GM08714 (cell line): ENCODE results near the gene CLTB.
"Not testable (repeated sequence)": the region's sequence is repeated elsewhere in the genome, so short reads cannot be mapped to it uniquely, and the experiment has no call there.

Experiments
- H3K4me3 ChIP-seq: fragments of 200-500 bp; sonication (Bioruptor generic); 2 replicates; pipeline ENCODE4 v1.5.1; 2014; ENCODE audit warnings: mild to moderate bottlenecking, low read length, inconsistent platforms
- ZNF274 ChIP-seq: IDR thresholded peaks from 2 replicates; pipeline ENCODE4 v1.6.1; 2012; ENCODE audit warnings: mild to moderate bottlenecking, low read depth, low read length

CLTB gene

GRCh38 chr5:176415240-176415951 is 943 bp downstream of the CLTB start:
- H3K4me3 ChIP-seq, result peak overlapping the region; percentile 81
- no peak for TF ChIP-seq ZNF274

GRCh38 chr5:176414704-176415103 is 1.6 kb downstream of the CLTB start:
- no peak overlapping the region for H3K4me3 ChIP-seq
- TF ChIP-seq ZNF274, result no peak

- H3K4me3 ChIP-seq, result no peak overlapping the region
- no peak for TF ChIP-seq ZNF274
Measured at GRCh38 chr5:176413709-176414191, 2.6 kb downstream of the CLTB start.

- no peak overlapping the region for H3K4me3 ChIP-seq
- no peak for TF ChIP-seq ZNF274
Measured at GRCh38 chr5:176413255-176413565, 3.1 kb downstream of the CLTB start.

- no peak overlapping the region for H3K4me3 ChIP-seq
- no peak for TF ChIP-seq ZNF274
Measured at GRCh38 chr5:176412517-176413254, 3.7 kb downstream of the CLTB start.

- TF ChIP-seq ZNF274, result no peak
Measured at GRCh38 chr5:176410486-176411180, 5.7 kb downstream of the CLTB start.

GRCh38 chr5:176409765-176410164 is 6.6 kb downstream of the CLTB start:
- TF ChIP-seq ZNF274, result no peak
- no peak overlapping the region for H3K4me3 ChIP-seq

More at GRCh38 chr5:176410486-176411180, 5.7 kb downstream of the CLTB start:
- no peak overlapping the region for H3K4me3 ChIP-seq

- TF ChIP-seq ZNF274, result no peak
- H3K4me3 ChIP-seq, result no peak overlapping the region
Measured at GRCh38 chr5:176408590-176408989, 7.7 kb downstream of the CLTB start.

GRCh38 chr5:176408252-176408573 is 8.1 kb downstream of the CLTB start:
- H3K4me3 ChIP-seq, result not testable (repeated sequence)

- no peak overlapping the region for H3K4me3 ChIP-seq
- TF ChIP-seq ZNF274, result no peak
Measured at GRCh38 chr5:176407456-176408251, 8.7 kb downstream of the CLTB start.

GRCh38 chr5:176406436-176407052 is 9.8 kb downstream of the CLTB start:
- no peak for TF ChIP-seq ZNF274
- H3K4me3 ChIP-seq, result no peak overlapping the region

GRCh38 chr5:176405656-176406435 is 10.5 kb downstream of the CLTB start:
- TF ChIP-seq ZNF274, result no peak
- no peak overlapping the region for H3K4me3 ChIP-seq
